Hepatic stellate cell (primary cell): ENCODE results near the gene DDOST.

Source experiments
- DNase-seq: peaks from one replicate; pipeline ENCODE4 v3.0.0; 2011; ENCODE audit warnings: low spot score

The DDOST gene

DNA sequence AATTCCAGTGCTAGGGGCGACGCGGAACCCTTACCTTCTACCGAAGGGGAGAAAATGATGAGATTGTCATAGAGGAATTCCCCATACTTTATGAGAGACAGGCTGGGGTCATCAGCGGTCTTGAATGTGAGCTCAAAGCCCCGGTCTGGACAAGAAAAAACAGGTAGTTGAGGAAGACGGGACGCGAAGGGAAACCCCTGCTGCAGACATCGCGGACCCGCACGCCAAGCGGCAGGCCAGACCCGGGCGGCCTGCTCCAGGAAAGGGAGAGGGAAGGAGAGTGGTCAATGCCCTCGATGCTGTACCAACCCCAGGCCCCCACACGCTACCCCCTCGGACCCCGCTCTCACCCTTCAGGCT is 342 bp downstream of the DDOST start:
- DNase-seq: no peak

DNA sequence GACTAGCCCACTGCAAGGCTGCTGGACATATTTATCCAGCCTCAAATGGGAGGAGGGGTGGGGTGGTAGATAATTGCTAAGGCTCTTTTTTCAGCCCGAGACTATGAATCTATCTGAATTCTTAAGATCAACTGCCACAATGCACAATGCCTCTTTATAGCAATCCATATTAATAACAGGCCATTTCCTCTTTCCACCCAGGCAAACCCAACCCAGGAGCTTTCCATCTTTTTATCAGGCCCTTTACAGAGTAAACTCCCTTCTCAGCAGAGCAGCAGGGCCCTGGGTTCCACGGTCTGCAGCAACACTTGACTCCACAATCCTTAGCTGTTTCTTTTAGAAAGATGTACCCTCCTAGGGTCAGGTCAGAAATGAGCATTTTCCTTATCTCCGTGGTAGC is 806 bp downstream of the DDOST start:
- DNase-seq: no peak

DNA sequence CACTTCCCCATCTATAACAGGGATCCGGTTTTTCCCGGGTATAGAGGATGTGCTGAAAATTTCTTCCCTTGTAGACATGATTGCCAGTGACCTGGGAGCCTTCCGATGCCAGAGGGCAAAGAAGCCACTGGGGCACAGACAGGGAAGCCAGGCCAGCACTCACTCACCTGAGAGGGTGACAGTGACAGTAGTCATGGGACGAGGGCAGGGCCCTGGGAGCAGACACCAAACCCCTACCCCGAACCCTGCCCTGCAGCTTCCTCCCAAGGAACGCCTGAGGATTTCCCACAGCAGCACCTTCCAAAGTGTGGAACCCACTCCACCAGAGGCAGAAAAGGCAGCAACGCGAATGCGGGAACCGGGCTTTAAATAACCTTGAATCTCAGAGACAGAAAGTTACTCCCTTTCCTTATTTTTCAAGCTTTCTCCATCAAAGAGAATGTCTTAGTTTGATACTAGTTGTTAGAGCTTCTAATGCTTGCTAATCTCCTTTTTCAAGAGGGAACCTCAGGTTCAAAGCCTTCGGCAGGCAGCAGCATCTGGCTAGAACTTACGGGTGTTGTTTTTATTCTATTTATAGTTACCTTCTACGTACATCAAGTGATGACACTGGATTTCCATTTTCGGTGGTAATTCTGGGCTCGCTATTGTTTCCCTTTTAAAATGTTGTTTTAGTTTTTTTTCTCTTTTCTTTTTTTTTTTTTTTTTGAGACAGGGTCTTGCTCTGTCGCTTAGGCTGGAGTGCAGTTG is 2.8 kb downstream of the DDOST start:
- DNase-seq: no peak

GRCh38 chr1:20657024-20657423 is 4.1 kb downstream of the DDOST start:
- no peak for DNase-seq

GRCh38 chr1:20654104-20654690 is 7.0 kb downstream of the DDOST start:
- no peak for DNase-seq

DNA sequence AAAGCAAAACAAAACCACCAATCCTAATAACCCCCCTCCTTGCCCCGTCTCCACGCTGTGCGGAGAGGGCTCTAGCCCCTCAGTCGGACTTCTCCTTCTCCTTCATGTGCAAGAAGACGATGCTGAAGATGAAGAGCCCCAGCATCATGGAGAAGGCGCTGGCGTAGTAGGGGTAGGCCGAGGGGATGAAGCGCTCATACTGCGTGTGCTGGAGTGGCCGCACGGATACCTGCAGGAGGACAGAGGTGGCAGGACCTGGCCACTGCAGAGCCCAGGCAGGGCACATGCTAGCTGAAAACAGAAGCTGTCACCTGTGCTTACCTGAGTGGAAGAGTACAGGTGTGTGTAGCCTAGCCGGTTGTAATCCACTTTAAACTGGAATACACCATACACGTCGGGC is 8.9 kb downstream of the DDOST start:
- no peak for DNase-seq

DNA sequence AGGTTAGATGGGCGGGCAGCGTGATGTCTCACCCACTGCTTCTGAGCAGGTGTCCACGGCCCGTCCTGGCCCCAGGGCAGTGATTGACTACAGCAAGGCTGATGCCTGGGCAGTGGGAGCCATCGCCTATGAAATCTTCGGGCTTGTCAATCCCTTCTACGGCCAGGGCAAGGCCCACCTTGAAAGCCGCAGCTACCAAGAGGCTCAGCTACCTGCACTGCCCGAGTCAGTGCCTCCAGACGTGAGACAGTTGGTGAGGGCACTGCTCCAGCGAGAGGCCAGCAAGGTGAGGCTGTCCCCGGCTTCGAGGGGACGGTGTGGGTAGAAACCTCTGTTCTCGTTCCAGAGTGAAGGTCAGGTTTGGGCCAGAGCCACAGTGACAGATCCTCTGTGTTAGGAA is 12.2 kb downstream of the DDOST start:
- DNase-seq: no peak

- DNase-seq: no peak
Observed at GRCh38 chr1:20648438-20648837, 12.7 kb downstream of the DDOST start.

- DNase-seq: no peak
Observed at GRCh38 chr1:20645414-20645813, 15.8 kb downstream of the DDOST start.

GRCh38 chr1:20644416-20644815 is 16.8 kb downstream of the DDOST start:
- DNase-seq: no peak

GRCh38 chr1:20643080-20643479 is 18.1 kb downstream of the DDOST start:
- no peak for DNase-seq

DNA sequence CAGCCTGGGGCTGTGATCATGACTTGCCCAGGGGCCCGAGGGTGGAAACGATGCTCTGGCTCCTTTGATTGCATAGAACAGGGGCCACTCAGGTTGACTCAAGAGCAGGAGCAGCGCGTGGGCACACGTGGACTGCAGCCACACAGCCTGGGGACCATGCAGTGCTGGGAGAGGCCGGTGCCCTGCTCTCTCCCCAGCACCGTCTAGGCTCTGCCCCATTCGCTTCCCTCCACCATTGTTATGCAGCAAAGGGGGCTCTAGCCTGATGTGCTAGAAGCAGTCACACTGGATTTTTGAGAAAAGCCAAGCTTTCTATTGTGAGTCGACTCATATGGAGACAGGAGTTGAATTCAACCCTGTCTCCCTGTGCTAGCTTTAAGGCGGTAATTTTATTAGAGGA is 19.2 kb downstream of the DDOST start:
- DNase-seq: no peak

- peak; percentile 74 for DNase-seq
Observed at GRCh38 chr1:20640183-20640597, 21.0 kb downstream of the DDOST start.

- DNase-seq: no peak
Observed at GRCh38 chr1:20636785-20637347, 24.3 kb downstream of the DDOST start.

- peak; percentile 48 for DNase-seq
Observed at GRCh38 chr1:20634594-20635084, 26.5 kb downstream of the DDOST start.

DNA sequence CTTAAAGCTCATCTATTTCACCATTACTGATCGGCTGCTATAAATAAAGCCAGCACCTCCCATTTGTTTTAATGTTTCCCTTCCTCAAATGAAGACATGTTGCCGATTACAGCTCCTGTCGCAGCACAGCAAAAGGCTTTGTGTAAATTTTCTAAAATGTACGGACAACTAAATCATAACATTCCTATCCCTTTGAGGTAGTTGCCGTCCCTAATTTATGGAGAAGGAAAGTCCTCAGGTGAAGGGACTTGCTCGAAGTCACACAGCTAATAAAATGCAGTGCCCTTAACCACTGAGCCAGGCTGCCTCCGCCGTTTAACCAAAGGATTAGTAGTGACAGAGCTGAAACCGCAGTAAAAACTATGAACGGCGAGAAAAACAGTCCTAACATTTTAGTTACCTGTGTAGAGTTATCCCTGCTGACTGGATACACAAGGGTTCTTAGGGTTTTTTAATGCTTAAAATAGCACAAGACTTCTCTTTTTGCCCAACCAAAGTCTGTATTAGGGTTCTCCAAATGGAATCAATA is 27.0 kb downstream of the DDOST start:
- no peak for DNase-seq

GRCh38 chr1:20633190-20634064 is 27.7 kb downstream of the DDOST start, which contains the start of gene PINK1:
PINK1 (plus strand) TSS chr1:20633458; CDS start chr1:20633549, 91 bp downstream.
- peak; percentile 84 for DNase-seq

DNA sequence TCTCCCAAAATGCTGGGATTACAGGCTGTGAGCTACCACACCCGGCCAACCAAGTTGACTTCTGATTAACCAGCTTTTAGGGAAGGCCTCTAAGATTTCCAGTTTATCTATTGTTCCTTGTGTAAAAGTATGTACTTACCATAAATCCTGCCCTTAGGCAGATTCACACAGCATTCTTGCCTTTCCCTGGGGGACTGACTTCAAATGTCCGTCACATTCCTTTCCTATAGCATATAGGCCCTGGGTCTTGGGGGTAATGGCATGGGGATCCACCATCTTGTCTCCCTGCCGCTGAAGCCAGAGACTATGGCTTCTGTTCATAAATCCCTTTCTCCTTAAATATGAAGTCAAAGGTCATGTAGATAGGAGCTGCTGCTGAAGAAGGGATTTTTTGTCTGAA is 28.8 kb downstream of the DDOST start:
- DNase-seq: no peak

- no peak for DNase-seq
Observed at GRCh38 chr1:20630729-20631128, 30.4 kb downstream of the DDOST start.

- DNase-seq: no peak
Observed at GRCh38 chr1:20626524-20626923, 34.6 kb downstream of the DDOST start.

- DNase-seq: no peak
Observed at GRCh38 chr1:20626098-20626427, 35.1 kb downstream of the DDOST start.
